Stimulated activated CD4-positive, alpha-beta T cell treated with anti-CD3 and anti-CD28 coated beads, Interleukin-1b, Interleukin-23, amount 100 ng/mL, for 4 hours (primary cell): ENCODE results near the gene GRIA1.
"Not testable (repeated sequence)": the region's sequence is repeated elsewhere in the genome, so short reads cannot be mapped to it uniquely, and the experiment has no call there.

ENCODE experiments used
- DNase-seq, 2 donors: peaks; one replicate each; pipeline ENCODE4 v3.0.0-alpha.2; 2020; ENCODE audit warnings: low read depth in 2 of 2

The GRIA1 gene

GRCh38 chr5:153718713-153719112 is 228.2 kb downstream of the GRIA1 start:
- DNase-seq: no peak

- DNase-seq: no peak
Observed at GRCh38 chr5:153719324-153719723, 228.9 kb downstream of the GRIA1 start.

GRCh38 chr5:153723022-153723610 is 232.6 kb downstream of the GRIA1 start:
- not testable (repeated sequence) for DNase-seq

GRCh38 chr5:153742060-153742459 is 251.6 kb downstream of the GRIA1 start:
- DNase-seq: no peak

GRCh38 chr5:153744751-153745150 is 254.3 kb downstream of the GRIA1 start:
- no peak for DNase-seq

GRCh38 chr5:153745778-153746395 is 255.4 kb downstream of the GRIA1 start:
- no peak for DNase-seq

- DNase-seq: no peak
Observed at GRCh38 chr5:153746440-153746839, 256.0 kb downstream of the GRIA1 start.

- DNase-seq: no peak
Observed at GRCh38 chr5:153748823-153749222, 258.4 kb downstream of the GRIA1 start.

GRCh38 chr5:153749960-153750359 is 259.5 kb downstream of the GRIA1 start:
- no peak for DNase-seq

- DNase-seq: no peak
Observed at GRCh38 chr5:153751251-153751650, 260.8 kb downstream of the GRIA1 start.

- no peak for DNase-seq
Observed at GRCh38 chr5:153752890-153753289, 262.4 kb downstream of the GRIA1 start.

- no peak for DNase-seq
Observed at GRCh38 chr5:153753645-153754432, 263.4 kb downstream of the GRIA1 start.

GRCh38 chr5:153755913-153756500 is 265.5 kb downstream of the GRIA1 start:
- DNase-seq: no peak

- DNase-seq: no peak
Observed at GRCh38 chr5:153756540-153756939, 266.1 kb downstream of the GRIA1 start.

GRCh38 chr5:153765987-153766386 is 275.5 kb downstream of the GRIA1 start:
- no peak for DNase-seq

- no peak for DNase-seq
Observed at GRCh38 chr5:153767221-153768188, 277.0 kb downstream of the GRIA1 start.

- DNase-seq: no peak
Observed at GRCh38 chr5:153770066-153770465, 279.6 kb downstream of the GRIA1 start.

- DNase-seq: no peak
Observed at GRCh38 chr5:153774686-153775085, 284.2 kb downstream of the GRIA1 start.

- DNase-seq: no peak
Observed at GRCh38 chr5:153775923-153776322, 285.5 kb downstream of the GRIA1 start.

- no peak for DNase-seq
Observed at GRCh38 chr5:153777681-153778581, 287.5 kb downstream of the GRIA1 start.
